PC-3 (cell line): Measurements from ENCODE around the gene KRT82. TPM values are rescaled to one million over a fixed set of nuclear protein-coding genes. Genes with fewer than 3 reads are reported as not detected.

ENCODE experiments used
- ATAC-seq: fragments of 200-7000 bp; cut with Tn5 transposase; 2 replicates; pipeline ENCODE4 v1.9.1; 2020; ENCODE audit warnings: mild to moderate bottlenecking, moderate library complexity
- BruUV-seq: library from RNA; stranded (reverse); fragments of 400-500 nt; replicated peaks from 2 replicates; lab custom pipeline; 2021; lab: Mats Ljungman, UMichigan
- CTCF ChIA-PET: fragments of 300-600 bp; sonication (Branson Sonifier 250); formaldehyde crosslinking; loops from one replicate; lab custom pipeline; 2022; ENCODE audit warnings: antibody characterized with exemption; lab: Charles Lee
- POLR2A ChIA-PET: fragments of 300-600 bp; sonication (Branson Sonifier 250); formaldehyde crosslinking; loops from one replicate; lab custom pipeline; 2022; ENCODE audit warnings: antibody characterized with exemption; ENCODE audit not compliant: unreplicated experiment; lab: Charles Lee
- DNase-seq: peaks from one replicate; pipeline ENCODE4 v3.0.0-alpha.2; 2015
- H2AFZ ChIP-seq: fragments of 300-600 bp; sonication (generic); 2 replicates; pipeline ENCODE4 v1.6.0; 2016; ENCODE audit warnings: antibody characterized with exemption, low read length
- H3F3A ChIP-seq: fragments of 300-600 bp; sonication (generic); one replicate; pipeline ENCODE4 v1.6.0; 2017; ENCODE audit warnings: antibody characterized with exemption, low read length, control low read depth, mild to moderate bottlenecking; ENCODE audit not compliant: unreplicated experiment
- H3K27ac ChIP-seq: fragments of 300-600 bp; sonication (generic); 2 replicates; pipeline ENCODE4 v1.5.1; 2016; ENCODE audit warnings: mild to moderate bottlenecking, low read length
- H3K27me3 ChIP-seq: fragments of 300-600 bp; sonication (generic); 2 replicates; pipeline ENCODE4 v1.6.1; 2016; ENCODE audit warnings: low read length, mixed read lengths
- H3K36me3 ChIP-seq: fragments of 300-600 bp; sonication (generic); 2 replicates; pipeline ENCODE4 v1.6.1; 2016; ENCODE audit warnings: low read depth, mixed run types, low read length, mixed read lengths
- H3K4me1 ChIP-seq: fragments of 300-600 bp; sonication (generic); 2 replicates; pipeline ENCODE4 v1.5.1; 2016; ENCODE audit warnings: low read length; ENCODE audit not compliant: insufficient read depth
- H3K4me2 ChIP-seq: fragments of 300-600 bp; sonication (generic); 2 replicates; pipeline ENCODE4 v1.6.0; 2016; ENCODE audit warnings: low read length
- H3K4me3 ChIP-seq: fragments of 300-600 bp; sonication (generic); 2 replicates; pipeline ENCODE4 v1.5.1; 2016; ENCODE audit warnings: mild to moderate bottlenecking, low read length, mixed read lengths
- H3K79me2 ChIP-seq: fragments of 300-600 bp; sonication (generic); 2 replicates; pipeline ENCODE4 v1.6.1; 2017; ENCODE audit warnings: low read length, mixed read lengths
- H3K9ac ChIP-seq: fragments of 300-600 bp; sonication (generic); 2 replicates; pipeline ENCODE4 v1.6.0; 2016; ENCODE audit warnings: mild to moderate bottlenecking, low read length
- H3K9me2 ChIP-seq: fragments of 300-600 bp; sonication (generic); replicated peaks from 2 replicates; pipeline ENCODE4 v1.6.1; 2016; ENCODE audit warnings: mixed run types, low read length, mixed read lengths
- H3K9me3 ChIP-seq: fragments of 300-600 bp; sonication (generic); 2 replicates; pipeline ENCODE4 v1.6.1; 2016; ENCODE audit warnings: low read length, mixed read lengths
- H4K20me1 ChIP-seq: fragments of 300-600 bp; sonication (generic); 2 replicates; pipeline ENCODE4 v1.6.1; 2016; ENCODE audit warnings: low read length, mixed read lengths
- CTCF ChIP-seq: fragments of 300-600 bp; sonication (generic); conservative IDR thresholded peaks from 2 replicates; pipeline ENCODE4 v1.5.1; 2017; ENCODE audit warnings: antibody characterized with exemption, low read depth, mild to moderate bottlenecking, low read length
- EZH2 ChIP-seq: fragments of 300-600 bp; sonication (generic); IDR thresholded peaks from one replicate; pipeline ENCODE4 v1.6.1; 2017; ENCODE audit warnings: antibody characterized with exemption, mild to moderate bottlenecking, low read length; ENCODE audit not compliant: unreplicated experiment
- EZH2phosphoT487 ChIP-seq: fragments of 300-600 bp; sonication (generic); IDR thresholded peaks from 2 replicates; pipeline ENCODE4 v1.6.1; 2018; ENCODE audit warnings: mild to moderate bottlenecking, antibody characterized with exemption, low read length, borderline replicate concordance
- intact Hi-C: fragments of 100-400 bp; cut with micrococcal nuclease; formaldehyde crosslinking; loops from 2 replicates; pipeline ENCODE4 v1.9.0; 2023
- total RNA-seq: library from RNA; depleted of rRNA; stranded (reverse); fragments of >200 nt; gene quantifications from 2 replicates; pipeline ENCODE4 v1.2.3, GENCODE V29; 2014

Gene KRT82
- total RNA-seq, 1 experiment from 2014 or later, result 0.29 TPM

GRCh38 chr12:52400906-52401305, 5.2 kb downstream of the KRT82 start:
- Histone ChIP-seq H4K20me1 (no peaks in the 10 kb centered on the region), H3K79me2 (no peaks in the 10 kb centered on the region), H3K9me2 (no peaks in the 10 kb centered on the region), H3K4me1 (0 out of 2 replicates have a peak, but pooled peaks cover 3% of the 10 kb centered on the region), H3K27me3 (no peaks in the 10 kb centered on the region), H3F3A (no peaks in the 10 kb centered on the region), H3K4me3 (no peak overlapping the region), H2AFZ (no peak overlapping the region), H3K9ac (no peak overlapping the region), H3K27ac (no peak overlapping the region), H3K9me3 (no peaks in the 10 kb centered on the region), H3K36me3 (no peaks in the 10 kb centered on the region), H3K4me2 (no peak overlapping the region)
- no peak for DNase-seq
- TF ChIP-seq EZH2phosphoT487, result no peak
- TF ChIP-seq CTCF, result no peak
- no peak for TF ChIP-seq EZH2
- ChIA-PET POLR2A (no interaction called here), CTCF (no interaction called here)
- BruUV-seq, result no TSS peak
- no peak for ATAC-seq
- intact Hi-C loops, result no loop called here

GRCh38 chr12:52399756-52400155, 6.4 kb downstream of the KRT82 start:
- CTCF ChIA-PET, result no interaction called here
- Histone ChIP-seq H3K36me3 (no peaks in the 10 kb centered on the region), H3K79me2 (no peaks in the 10 kb centered on the region), H3K27ac (no peak overlapping the region), H3K4me2 (no peak overlapping the region), H3K9me2 (no peaks in the 10 kb centered on the region), H3K9ac (no peak overlapping the region), H4K20me1 (no peaks in the 10 kb centered on the region), H3K4me3 (no peak overlapping the region), H3K27me3 (no peaks in the 10 kb centered on the region), H3K9me3 (no peaks in the 10 kb centered on the region), H3F3A (no peaks in the 10 kb centered on the region), H3K4me1 (0 out of 2 replicates have a peak, but pooled peaks cover 4% of the 10 kb centered on the region), H2AFZ (no peak overlapping the region)
- intact Hi-C loops, result loop anchor here (10.0 kb wide), 1 partner anchor 55 kb away; the partner anchor contains the start of gene KRT6B
- POLR2A ChIA-PET, result no interaction called here
- BruUV-seq, result no TSS peak
- no peak for TF ChIP-seq EZH2phosphoT487
- TF ChIP-seq CTCF, result no peak
- no peak for TF ChIP-seq EZH2
- ATAC-seq (no peak), DNase-seq (no peak)

GRCh38 chr12:52398176-52398575, 8.0 kb downstream of the KRT82 start:
- Histone ChIP-seq H3K36me3 (no peaks in the 10 kb centered on the region), H4K20me1 (no peaks in the 10 kb centered on the region), H3K79me2 (no peaks in the 10 kb centered on the region), H3K9ac (no peak overlapping the region), H3K4me2 (no peak overlapping the region), H3K9me3 (no peaks in the 10 kb centered on the region), H3K27me3 (no peaks in the 10 kb centered on the region), H3K4me3 (no peak overlapping the region), H3F3A (no peaks in the 10 kb centered on the region), H3K27ac (no peak overlapping the region), H2AFZ (no peak overlapping the region), H3K4me1 (0 out of 2 replicates have a peak, but pooled peaks cover 4% of the 10 kb centered on the region), H3K9me2 (no peaks in the 10 kb centered on the region)
- DNase-seq (no peak), ATAC-seq (no peak)
- TF ChIP-seq EZH2phosphoT487 (no peak), CTCF (no peak), EZH2 (no peak)
- no TSS peak for BruUV-seq
- intact Hi-C loops, result loop anchor here (10.0 kb wide), 1 partner anchor 57 kb away; the partner anchor contains the start of gene KRT6B
- POLR2A ChIA-PET, result no interaction called here
- CTCF ChIA-PET, result no interaction called here
